Measurements from ENCODE around the gene ZNF513.

Gene ZNF513

DNA sequence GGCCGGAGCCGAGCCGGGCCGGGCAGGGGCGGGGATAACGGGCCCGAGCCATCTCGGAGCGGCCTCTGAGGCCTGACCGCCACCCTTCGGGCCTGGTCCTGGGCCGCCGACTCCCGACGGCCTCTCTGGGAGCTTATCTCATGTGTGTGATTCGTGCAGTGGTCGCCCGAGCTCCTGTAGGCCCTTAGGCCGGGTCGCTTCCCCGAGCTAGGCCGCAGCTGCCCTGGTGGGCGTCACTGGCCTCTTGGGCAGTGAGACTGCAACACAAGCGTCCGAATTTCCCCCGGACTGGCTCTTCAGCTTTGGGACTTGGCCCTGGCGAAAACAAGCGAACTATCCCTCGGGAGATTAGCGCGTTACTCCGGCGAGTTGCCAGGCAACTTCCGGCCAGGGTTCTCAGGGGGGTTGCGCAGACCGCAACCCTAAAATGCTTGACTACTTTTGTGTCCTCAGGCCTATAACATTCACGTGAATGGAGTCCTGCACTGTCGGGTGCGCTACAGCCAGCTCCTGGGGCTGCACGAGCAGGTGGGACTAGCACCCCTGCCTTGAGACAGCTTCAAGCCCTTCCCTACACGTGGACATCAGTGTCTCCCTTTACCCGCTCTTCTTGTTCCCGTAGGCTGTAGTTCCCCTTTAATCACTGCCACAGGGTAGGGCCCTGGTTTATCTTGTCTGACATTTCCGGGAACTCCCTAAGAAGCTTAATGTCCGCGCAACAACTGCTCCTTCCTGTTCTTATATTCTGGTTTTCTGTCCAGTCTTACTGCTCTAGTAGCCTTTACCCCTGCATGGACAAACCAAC lies 9.5 kb downstream of the ZNF513 start:
- TF ChIP-seq, protein P1, sequence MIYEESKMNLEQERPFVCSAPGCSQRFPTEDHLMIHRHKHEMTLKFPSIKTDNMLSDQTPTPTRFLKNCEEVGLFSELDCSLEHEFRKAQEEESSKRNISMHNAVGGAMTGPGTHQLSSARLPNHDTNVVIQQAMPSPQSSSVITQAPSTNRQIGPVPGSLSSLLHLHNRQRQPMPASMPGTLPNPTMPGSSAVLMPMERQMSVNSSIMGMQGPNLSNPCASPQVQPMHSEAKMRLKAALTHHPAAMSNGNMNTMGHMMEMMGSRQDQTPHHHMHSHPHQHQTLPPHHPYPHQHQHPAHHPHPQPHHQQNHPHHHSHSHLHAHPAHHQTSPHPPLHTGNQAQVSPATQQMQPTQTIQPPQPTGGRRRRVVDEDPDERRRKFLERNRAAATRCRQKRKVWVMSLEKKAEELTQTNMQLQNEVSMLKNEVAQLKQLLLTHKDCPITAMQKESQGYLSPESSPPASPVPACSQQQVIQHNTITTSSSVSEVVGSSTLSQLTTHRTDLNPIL (CRISPR knock-in tag; IDR thresholded peaks at IDR 0.05; ENCODE audit: low read depth), result no peak
- no peak for TF ChIP-seq BACH2 (CRISPR knock-in tag; IDR thresholded peaks at IDR 0.05; ENCODE audit: borderline replicate concordance)
- no peak for TF ChIP-seq ZNF70 (CRISPR knock-in tag; IDR thresholded peaks at IDR 0.05)
- no peak for TF ChIP-seq TCF4 (CRISPR knock-in tag; IDR thresholded peaks at IDR 0.05; ENCODE audit: borderline replicate concordance)
- no peak for TF ChIP-seq ZFP30 (CRISPR knock-in tag; IDR thresholded peaks at IDR 0.05)
- TF ChIP-seq, protein P2, sequence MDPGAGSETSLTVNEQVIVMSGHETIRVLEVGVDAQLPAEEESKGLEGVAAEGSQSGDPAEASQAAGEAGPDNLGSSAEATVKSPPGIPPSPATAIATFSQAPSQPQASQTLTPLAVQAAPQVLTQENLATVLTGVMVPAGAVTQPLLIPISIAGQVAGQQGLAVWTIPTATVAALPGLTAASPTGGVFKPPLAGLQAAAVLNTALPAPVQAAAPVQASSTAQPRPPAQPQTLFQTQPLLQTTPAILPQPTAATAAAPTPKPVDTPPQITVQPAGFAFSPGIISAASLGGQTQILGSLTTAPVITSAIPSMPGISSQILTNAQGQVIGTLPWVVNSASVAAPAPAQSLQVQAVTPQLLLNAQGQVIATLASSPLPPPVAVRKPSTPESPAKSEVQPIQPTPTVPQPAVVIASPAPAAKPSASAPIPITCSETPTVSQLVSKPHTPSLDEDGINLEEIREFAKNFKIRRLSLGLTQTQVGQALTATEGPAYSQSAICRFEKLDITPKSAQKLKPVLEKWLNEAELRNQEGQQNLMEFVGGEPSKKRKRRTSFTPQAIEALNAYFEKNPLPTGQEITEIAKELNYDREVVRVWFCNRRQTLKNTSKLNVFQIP (CRISPR knock-in tag; IDR thresholded peaks at IDR 0.05; ENCODE audit: borderline replicate concordance, low read depth), result no peak
- no peak for TF ChIP-seq ARNTL (CRISPR knock-in tag; IDR thresholded peaks at IDR 0.05; ENCODE audit: borderline replicate concordance, low read depth)
- TF ChIP-seq, protein P3, sequence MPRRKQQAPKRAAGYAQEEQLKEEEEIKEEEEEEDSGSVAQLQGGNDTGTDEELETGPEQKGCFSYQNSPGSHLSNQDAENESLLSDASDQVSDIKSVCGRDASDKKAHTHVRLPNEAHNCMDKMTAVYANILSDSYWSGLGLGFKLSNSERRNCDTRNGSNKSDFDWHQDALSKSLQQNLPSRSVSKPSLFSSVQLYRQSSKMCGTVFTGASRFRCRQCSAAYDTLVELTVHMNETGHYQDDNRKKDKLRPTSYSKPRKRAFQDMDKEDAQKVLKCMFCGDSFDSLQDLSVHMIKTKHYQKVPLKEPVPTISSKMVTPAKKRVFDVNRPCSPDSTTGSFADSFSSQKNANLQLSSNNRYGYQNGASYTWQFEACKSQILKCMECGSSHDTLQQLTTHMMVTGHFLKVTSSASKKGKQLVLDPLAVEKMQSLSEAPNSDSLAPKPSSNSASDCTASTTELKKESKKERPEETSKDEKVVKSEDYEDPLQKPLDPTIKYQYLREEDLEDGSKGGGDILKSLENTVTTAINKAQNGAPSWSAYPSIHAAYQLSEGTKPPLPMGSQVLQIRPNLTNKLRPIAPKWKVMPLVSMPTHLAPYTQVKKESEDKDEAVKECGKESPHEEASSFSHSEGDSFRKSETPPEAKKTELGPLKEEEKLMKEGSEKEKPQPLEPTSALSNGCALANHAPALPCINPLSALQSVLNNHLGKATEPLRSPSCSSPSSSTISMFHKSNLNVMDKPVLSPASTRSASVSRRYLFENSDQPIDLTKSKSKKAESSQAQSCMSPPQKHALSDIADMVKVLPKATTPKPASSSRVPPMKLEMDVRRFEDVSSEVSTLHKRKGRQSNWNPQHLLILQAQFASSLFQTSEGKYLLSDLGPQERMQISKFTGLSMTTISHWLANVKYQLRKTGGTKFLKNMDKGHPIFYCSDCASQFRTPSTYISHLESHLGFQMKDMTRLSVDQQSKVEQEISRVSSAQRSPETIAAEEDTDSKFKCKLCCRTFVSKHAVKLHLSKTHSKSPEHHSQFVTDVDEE (CRISPR knock-in tag; IDR thresholded peaks at IDR 0.05), result no peak
- TF ChIP-seq SNAI2 (CRISPR knock-in tag; IDR thresholded peaks at IDR 0.05), result no peak
- TF ChIP-seq PPARA (CRISPR knock-in tag; IDR thresholded peaks at IDR 0.05; ENCODE audit: borderline replicate concordance), result no peak
- TF ChIP-seq, protein P4, sequence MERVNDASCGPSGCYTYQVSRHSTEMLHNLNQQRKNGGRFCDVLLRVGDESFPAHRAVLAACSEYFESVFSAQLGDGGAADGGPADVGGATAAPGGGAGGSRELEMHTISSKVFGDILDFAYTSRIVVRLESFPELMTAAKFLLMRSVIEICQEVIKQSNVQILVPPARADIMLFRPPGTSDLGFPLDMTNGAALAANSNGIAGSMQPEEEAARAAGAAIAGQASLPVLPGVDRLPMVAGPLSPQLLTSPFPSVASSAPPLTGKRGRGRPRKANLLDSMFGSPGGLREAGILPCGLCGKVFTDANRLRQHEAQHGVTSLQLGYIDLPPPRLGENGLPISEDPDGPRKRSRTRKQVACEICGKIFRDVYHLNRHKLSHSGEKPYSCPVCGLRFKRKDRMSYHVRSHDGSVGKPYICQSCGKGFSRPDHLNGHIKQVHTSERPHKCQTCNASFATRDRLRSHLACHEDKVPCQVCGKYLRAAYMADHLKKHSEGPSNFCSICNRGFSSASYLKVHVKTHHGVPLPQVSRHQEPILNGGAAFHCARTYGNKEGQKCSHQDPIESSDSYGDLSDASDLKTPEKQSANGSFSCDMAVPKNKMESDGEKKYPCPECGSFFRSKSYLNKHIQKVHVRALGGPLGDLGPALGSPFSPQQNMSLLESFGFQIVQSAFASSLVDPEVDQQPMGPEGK (CRISPR knock-in tag; IDR thresholded peaks at IDR 0.05; ENCODE audit: borderline replicate concordance), result no peak
- peak; percentile 48 for ATAC-seq

DNA sequence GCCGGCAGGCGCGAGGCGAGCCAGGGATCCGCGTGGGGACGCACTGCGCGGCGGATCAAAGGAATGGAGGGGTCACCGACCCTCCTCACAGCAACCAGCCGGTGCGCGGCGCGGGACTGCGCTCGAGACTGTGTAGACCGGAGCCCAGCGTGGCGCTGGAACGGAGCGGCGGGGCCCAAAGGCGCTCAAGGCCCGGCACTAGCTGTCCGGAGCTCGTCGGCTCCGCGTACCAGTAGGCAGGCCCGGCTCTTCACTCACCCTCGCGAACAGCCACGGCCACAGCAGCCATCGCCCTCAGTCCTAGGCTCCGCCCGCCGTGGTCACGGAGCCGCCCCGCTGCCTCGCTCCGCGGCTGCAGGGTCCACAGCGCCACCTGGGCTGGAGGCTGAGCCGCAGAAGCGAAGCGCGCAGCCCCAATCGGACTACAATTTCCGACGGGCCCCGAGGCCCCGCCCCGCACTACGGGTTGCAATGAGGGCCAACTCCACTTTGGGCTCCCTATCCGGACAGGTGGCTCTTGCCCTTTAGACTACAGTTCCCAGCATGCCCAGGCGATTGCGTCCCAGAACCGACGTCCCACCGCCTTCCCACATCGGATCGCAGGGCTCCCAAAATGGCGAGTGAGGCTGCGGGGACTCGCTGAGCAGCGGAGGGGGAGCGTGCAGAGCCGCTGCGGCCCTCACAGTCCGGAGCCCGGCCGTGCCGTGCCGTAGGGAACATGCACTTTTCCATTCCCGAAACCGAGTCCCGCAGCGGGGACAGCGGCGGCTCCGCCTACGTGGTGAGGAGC lies 10.3 kb downstream of the ZNF513 start, which contains the start of the genes EIF2B4 and SNX17:
TSS of gene EIF2B4 (minus strand) at position 313 of the 790 bp plus-strand sequence. CDS start at position 289, 24 bp downstream.
TSS of gene SNX17 (plus strand) at position 591 of the 790 bp plus-strand sequence. CDS start at position 719, 128 bp downstream.
- ATAC-seq, result peak; percentile 92
- TF ChIP-seq ZNF8 (CRISPR knock-in tag; IDR thresholded peaks at IDR 0.05), result 0 out of 2 replicates have a peak, but pooled peaks have one; percentile 4
- TF ChIP-seq ZNF70 (CRISPR knock-in tag; IDR thresholded peaks at IDR 0.05), result 0 out of 2 replicates have a peak, but pooled peaks have one; percentile 18
- TF ChIP-seq ZFP30 (CRISPR knock-in tag; IDR thresholded peaks at IDR 0.05), result no peak
- TF ChIP-seq, protein P5, sequence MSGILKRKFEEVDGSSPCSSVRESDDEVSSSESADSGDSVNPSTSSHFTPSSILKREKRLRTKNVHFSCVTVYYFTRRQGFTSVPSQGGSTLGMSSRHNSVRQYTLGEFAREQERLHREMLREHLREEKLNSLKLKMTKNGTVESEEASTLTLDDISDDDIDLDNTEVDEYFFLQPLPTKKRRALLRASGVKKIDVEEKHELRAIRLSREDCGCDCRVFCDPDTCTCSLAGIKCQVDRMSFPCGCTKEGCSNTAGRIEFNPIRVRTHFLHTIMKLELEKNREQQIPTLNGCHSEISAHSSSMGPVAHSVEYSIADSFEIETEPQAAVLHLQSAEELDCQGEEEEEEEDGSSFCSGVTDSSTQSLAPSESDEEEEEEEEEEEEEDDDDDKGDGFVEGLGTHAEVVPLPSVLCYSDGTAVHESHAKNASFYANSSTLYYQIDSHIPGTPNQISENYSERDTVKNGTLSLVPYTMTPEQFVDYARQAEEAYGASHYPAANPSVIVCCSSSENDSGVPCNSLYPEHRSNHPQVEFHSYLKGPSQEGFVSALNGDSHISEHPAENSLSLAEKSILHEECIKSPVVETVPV (CRISPR knock-in tag; IDR thresholded peaks at IDR 0.05), result no peak
- TF ChIP-seq ZFP3 (CRISPR knock-in tag; IDR thresholded peaks at IDR 0.05), result peak; percentile 81
- TF ChIP-seq, protein P3 (CRISPR knock-in tag; IDR thresholded peaks at IDR 0.05), result peak; percentile 55; the same call in 1 of the 2 replicates

Measured in SK-N-SH treated with all-trans-retinoic acid at 6 μM for 48 hours (cell line).